Fibroblast of the aortic adventitia (primary cell): ENCODE data around the gene SLC39A3. TPM values are rescaled to one million over a fixed set of nuclear protein-coding genes. Genes with fewer than 3 reads are reported as not detected.

ENCODE experiments used
- DNase-seq: peaks from one replicate; pipeline ENCODE4 v3.0.0-alpha.2; 2010; ENCODE audit warnings: low read depth
- H3K4me3 ChIP-seq: 2 replicates; pipeline ENCODE4 v1.5.1; 2011; ENCODE audit warnings: low read depth, mild to moderate bottlenecking, control low read depth, low read length, moderate library complexity
- CTCF ChIP-seq: IDR thresholded peaks from 2 replicates; pipeline ENCODE4 v1.5.1; 2011; ENCODE audit warnings: mild to moderate bottlenecking, low read length, control low read depth, inconsistent platforms; ENCODE audit not compliant: insufficient read depth
- total RNA-seq: library from RNA; depleted of rRNA; stranded (reverse); fragments of >200 nt; gene quantifications from 2 replicates; pipeline ENCODE4 v1.2.3, GENCODE V29; 2012; ENCODE audit warnings: low replicate concordance

The SLC39A3 gene
- total RNA-seq, 1 donor = 28.4 TPM

GRCh38 chr19:2722541-2723344 lies 17.1 kb downstream of the SLC39A3 start:
- no peak overlapping the region for H3K4me3 ChIP-seq
- peak; percentile 82 for DNase-seq
- no peak for TF ChIP-seq CTCF

GRCh38 chr19:2721570-2722540 lies 18.0 kb downstream of the SLC39A3 start:
- DNase-seq = no peak
- H3K4me3 ChIP-seq = peak overlapping the region; percentile 65
- TF ChIP-seq CTCF = no peak

- peak within 1 kb of the TSS; percentile 65 for H3K4me3 ChIP-seq
- DNase-seq = no peak
- TF ChIP-seq CTCF = no peak
Observed at GRCh38 chr19:2720777-2721569, 18.8 kb downstream of the SLC39A3 start, which contains the start of gene DIRAS1. Gene DIRAS1 (minus strand): TSS chr19:2721372. CDS start chr19:2717806, 3,566 bp downstream.

GRCh38 chr19:2719920-2720776 lies 19.7 kb downstream of the SLC39A3 start:
- DNase-seq = peak; percentile 43
- H3K4me3 ChIP-seq = peak overlapping the region; percentile 65
- TF ChIP-seq CTCF = peak; percentile 20

GRCh38 chr19:2719232-2719735 lies 20.5 kb downstream of the SLC39A3 start:
- DNase-seq = no peak
- H3K4me3 ChIP-seq = no peak overlapping the region
- no peak for TF ChIP-seq CTCF
